ENCODE measurements around the gene DHRS3.

Gene DHRS3

DNA sequence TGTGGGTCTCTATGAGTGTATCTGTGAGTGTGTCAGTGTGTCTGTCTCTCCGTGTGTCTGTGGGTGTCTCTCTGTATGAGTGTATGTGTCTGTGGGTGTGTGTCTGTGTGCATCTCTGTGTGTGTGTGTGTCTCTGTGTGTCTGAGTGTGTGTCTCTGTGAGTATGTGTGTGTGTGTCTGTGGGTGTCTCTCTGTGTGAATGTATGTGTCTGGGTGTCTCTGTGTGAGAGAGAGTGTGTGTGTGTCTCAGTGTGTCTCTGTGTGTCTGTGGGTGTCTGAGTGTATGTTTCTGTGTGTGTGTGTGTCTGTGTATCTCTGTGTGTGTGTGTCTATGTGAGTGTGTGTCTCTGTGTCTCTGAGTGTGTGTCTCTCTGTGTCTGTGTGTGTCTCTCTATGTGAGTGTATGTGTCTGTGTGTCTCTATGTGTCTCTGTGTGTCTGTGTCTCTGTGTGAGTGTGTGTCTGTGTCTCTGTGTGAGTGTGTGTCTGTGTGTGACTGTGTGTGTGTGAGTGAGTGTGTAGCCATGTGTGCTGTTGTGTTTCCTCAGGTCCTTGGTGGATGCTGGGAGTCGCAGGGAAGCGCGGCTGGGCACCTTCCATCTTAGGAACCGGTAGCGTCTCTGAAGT, 33.0 kb downstream of the DHRS3 start:
- no peak for TF ChIP-seq EZH2 (IDR thresholded peaks at IDR 0.05)
- no peak for TF ChIP-seq POLR2AphosphoS5 (IDR thresholded peaks at IDR 0.05; ENCODE audit: borderline replicate concordance, low read depth, low read length)
- no peak for TF ChIP-seq FOXP2 (optimal IDR thresholded peaks at IDR 0.05; ENCODE audit: control extremely low read depth, extremely low read length, insufficient read depth)
- Histone ChIP-seq H3K4me3 (no peak overlapping the region), H3K9me3 (ENCODE audit: low read depth, low read length) (no peaks in the 10 kb centered on the region), H3K9ac (ENCODE audit: insufficient read length) (no peak overlapping the region), H3K36me3 (ENCODE audit: insufficient read depth, low read length) (no peaks in the 10 kb centered on the region), H3K27ac (no peak overlapping the region)
- no peak for DNase-seq (ENCODE audit: low read depth, low spot score)

DNA sequence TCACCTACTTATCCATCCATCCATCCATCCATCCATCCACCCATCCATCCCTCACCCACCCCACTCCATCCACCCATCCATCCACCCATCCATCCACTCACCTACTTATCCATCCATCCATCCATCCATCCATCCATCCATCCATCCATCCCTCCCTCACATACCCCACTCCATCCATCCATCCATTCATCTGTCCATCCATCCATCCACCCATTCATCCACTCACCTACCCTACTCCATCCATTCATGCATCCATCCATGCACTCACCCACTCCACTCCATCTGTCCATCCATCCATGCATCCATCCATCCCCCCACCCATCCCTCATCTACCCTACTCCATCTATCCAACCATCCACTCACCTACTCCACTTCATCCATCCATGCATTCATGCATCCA, 34.5 kb downstream of the DHRS3 start:
- H3K4me3 ChIP-seq = no peak overlapping the region
- DNase-seq (ENCODE audit: low read depth, low spot score) = no peak
- no peak for TF ChIP-seq POLR2AphosphoS5 (IDR thresholded peaks at IDR 0.05; ENCODE audit: borderline replicate concordance, low read depth, low read length)
- TF ChIP-seq FOXP2 (optimal IDR thresholded peaks at IDR 0.05; ENCODE audit: control extremely low read depth, extremely low read length, insufficient read depth) = no peak
- TF ChIP-seq EZH2 (IDR thresholded peaks at IDR 0.05) = no peak
- no peak overlapping the region for H3K9ac ChIP-seq (ENCODE audit: insufficient read length)
- H3K36me3 ChIP-seq (ENCODE audit: insufficient read depth, low read length) = no peaks in the 10 kb centered on the region
- no peak overlapping the region for H3K27ac ChIP-seq
- H3K9me3 ChIP-seq (ENCODE audit: low read depth, low read length) = no peaks in the 10 kb centered on the region

DNA sequence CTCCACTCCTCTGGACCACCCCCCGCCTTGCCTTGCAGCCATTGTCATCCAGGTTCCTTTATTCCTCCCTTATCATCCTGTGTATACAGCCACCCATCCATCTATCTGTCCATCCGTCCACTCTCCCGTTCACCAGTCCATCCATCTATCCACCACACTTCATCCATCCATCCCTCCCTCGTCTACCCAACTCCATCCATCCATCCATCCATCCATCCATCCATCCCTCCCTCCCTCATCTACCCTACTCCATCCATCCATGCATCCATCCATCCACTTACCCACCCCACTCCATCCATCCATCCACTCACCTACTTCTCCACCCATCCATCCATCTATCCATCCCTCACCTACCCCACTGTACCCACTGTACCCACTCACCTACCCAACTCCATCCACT, 35.4 kb downstream of the DHRS3 start:
- H3K36me3 ChIP-seq (ENCODE audit: insufficient read depth, low read length) = no peaks in the 10 kb centered on the region

DNA sequence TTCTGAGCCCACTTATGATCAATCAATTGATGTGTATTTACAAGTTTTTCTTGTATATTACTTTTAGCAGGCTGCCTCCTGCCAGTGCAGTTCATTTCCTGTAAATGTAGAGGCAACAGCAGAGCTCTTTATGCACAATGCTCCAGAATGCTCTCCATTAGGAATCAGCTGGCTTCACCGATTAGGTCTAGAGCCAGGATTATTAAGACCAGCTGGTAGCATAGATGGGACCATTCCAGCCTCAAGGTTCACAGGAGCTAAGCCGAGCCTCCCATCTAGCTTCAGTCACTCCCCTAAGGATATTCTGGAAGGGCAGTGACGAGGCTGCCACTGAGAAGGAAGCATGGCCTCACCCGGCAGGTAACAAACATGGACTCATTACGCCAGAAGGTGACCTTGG, 36.8 kb downstream of the DHRS3 start:
- Histone ChIP-seq H3K9me3 (ENCODE audit: low read depth, low read length) (no peaks in the 10 kb centered on the region), H3K27ac (no peak overlapping the region), H3K4me3 (no peak overlapping the region), H3K36me3 (ENCODE audit: insufficient read depth, low read length) (no peaks in the 10 kb centered on the region), H3K9ac (ENCODE audit: insufficient read length) (no peak overlapping the region)
- no peak for DNase-seq (ENCODE audit: low read depth, low spot score)
- no peak for TF ChIP-seq POLR2AphosphoS5 (IDR thresholded peaks at IDR 0.05; ENCODE audit: borderline replicate concordance, low read depth, low read length)
- TF ChIP-seq FOXP2 (optimal IDR thresholded peaks at IDR 0.05; ENCODE audit: control extremely low read depth, extremely low read length, insufficient read depth) = no peak
- no peak for TF ChIP-seq EZH2 (IDR thresholded peaks at IDR 0.05)

More for the DNA sequence above, 35.4 kb downstream of the DHRS3 start:
- DNase-seq (ENCODE audit: low read depth, low spot score) = no peak
- H3K9me3 ChIP-seq (ENCODE audit: low read depth, low read length) = no peaks in the 10 kb centered on the region
- H3K27ac ChIP-seq = no peak overlapping the region
- TF ChIP-seq POLR2AphosphoS5 (IDR thresholded peaks at IDR 0.05; ENCODE audit: borderline replicate concordance, low read depth, low read length) = no peak
- no peak overlapping the region for H3K4me3 ChIP-seq
- no peak overlapping the region for H3K9ac ChIP-seq (ENCODE audit: insufficient read length)

DNA sequence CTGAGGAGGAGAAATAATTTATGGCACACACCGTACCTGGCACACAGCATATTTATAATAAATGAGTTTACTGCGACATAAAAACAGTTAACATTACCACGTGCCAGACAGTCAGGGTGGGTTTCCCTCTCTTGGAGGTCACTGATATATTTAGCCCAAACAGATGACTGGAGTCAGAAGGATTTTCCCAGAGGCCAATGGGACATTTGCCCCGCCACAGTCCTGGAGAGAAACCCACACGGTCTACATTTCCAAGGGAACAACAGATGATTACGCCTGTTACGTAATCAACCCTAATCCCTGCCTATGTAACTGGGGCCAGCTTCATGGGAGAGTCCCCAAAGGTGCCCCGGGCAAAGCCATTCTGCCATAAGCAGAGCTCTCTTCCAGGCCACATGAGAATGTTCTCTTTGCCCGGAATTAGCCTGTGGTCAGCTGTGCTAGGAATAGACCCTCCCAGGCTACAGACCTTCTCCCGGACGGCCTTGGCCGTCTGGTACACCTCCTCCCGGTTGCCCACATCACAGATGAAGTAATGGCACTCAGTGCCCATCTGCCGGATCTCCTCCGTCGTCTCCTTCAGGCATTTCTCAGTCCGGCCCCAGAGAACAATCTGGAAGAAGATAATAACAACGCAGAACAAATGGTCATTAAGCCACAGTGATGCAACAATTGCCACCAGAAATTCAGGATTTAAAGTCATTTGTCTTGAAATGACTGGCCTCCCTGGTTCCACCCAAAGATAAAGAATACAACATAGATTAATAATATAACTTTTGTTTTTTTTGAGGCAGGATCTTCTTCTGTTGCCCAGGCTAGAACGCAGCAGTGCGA, 37.7 kb downstream of the DHRS3 start:
- no peaks in the 10 kb centered on the region for H3K9me3 ChIP-seq (ENCODE audit: low read depth, low read length)
- TF ChIP-seq POLR2AphosphoS5 (IDR thresholded peaks at IDR 0.05; ENCODE audit: borderline replicate concordance, low read depth, low read length) = no peak
- TF ChIP-seq FOXP2 (optimal IDR thresholded peaks at IDR 0.05; ENCODE audit: control extremely low read depth, extremely low read length, insufficient read depth) = no peak
- TF ChIP-seq EZH2 (IDR thresholded peaks at IDR 0.05) = no peak
- no peak overlapping the region for H3K27ac ChIP-seq
- H3K4me3 ChIP-seq = no peak overlapping the region
- no peak overlapping the region for H3K9ac ChIP-seq (ENCODE audit: insufficient read length)
- H3K36me3 ChIP-seq (ENCODE audit: insufficient read depth, low read length) = no peaks in the 10 kb centered on the region
- no peak for DNase-seq (ENCODE audit: low read depth, low spot score)

DNA sequence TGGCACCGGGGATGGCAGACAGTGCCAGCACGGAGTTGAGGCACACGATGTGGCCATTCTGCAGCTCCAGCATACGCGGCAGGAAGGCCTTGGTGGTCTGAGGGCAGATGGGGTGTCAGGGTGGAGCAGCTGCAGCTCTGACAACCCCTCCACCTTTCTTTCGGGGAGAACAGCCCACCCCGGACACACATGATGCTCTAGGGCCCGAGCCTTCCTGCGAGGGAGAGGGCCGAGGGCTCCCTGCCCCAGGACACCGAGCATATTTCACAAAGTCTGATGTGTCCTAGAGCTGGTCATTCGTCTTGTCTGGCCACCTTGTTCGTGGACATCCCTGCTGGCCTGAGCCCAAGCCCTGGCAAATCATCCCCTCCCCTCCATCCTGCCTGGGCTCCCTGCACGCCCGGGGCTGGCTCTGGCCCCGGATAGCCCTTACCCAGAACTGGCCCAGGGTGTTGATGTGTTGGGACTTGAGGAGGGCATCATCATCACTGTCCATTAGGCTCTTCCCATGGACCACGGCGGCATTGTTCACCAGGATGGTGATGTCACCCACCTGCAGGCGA, 39.1 kb downstream of the DHRS3 start:
- Histone ChIP-seq H3K9ac (ENCODE audit: insufficient read length) (no peak overlapping the region), H3K4me3 (no peak overlapping the region), H3K36me3 (ENCODE audit: insufficient read depth, low read length) (no peaks in the 10 kb centered on the region), H3K9me3 (ENCODE audit: low read depth, low read length) (no peaks in the 10 kb centered on the region), H3K27ac (no peak overlapping the region)
- DNase-seq (ENCODE audit: low read depth, low spot score) = no peak
- no peak for TF ChIP-seq EZH2 (IDR thresholded peaks at IDR 0.05)
- no peak for TF ChIP-seq FOXP2 (optimal IDR thresholded peaks at IDR 0.05; ENCODE audit: control extremely low read depth, extremely low read length, insufficient read depth)
- no peak for TF ChIP-seq POLR2AphosphoS5 (IDR thresholded peaks at IDR 0.05; ENCODE audit: borderline replicate concordance, low read depth, low read length)

DNA sequence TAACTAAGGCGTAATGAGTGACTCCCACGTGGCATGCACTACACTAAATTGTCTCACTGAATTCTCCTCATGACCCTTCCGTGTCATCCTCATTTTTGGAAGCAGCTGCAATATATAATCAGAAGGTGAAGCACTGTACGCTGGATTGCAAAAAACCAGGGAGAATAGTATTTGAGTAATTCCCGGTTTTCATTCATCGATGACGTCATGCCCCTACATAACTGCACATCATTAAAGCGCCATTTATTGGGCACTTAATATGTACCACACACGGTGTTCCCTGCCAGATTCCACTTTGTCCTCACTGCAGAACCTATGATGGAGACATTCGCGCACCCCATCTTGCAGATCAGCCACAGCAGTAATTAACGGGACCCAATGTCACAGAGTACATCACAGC, 41.0 kb downstream of the DHRS3 start:
- no peak overlapping the region for H3K27ac ChIP-seq
- TF ChIP-seq FOXP2 (optimal IDR thresholded peaks at IDR 0.05; ENCODE audit: control extremely low read depth, extremely low read length, insufficient read depth) (no peak), EZH2 (IDR thresholded peaks at IDR 0.05) (no peak), POLR2AphosphoS5 (IDR thresholded peaks at IDR 0.05; ENCODE audit: borderline replicate concordance, low read depth, low read length) (no peak)
- no peaks in the 10 kb centered on the region for H3K36me3 ChIP-seq (ENCODE audit: insufficient read depth, low read length)
- no peak for DNase-seq (ENCODE audit: low read depth, low spot score)
- no peaks in the 10 kb centered on the region for H3K9me3 ChIP-seq (ENCODE audit: low read depth, low read length)
- H3K9ac ChIP-seq (ENCODE audit: insufficient read length) = no peak overlapping the region
- H3K4me3 ChIP-seq = no peak overlapping the region

DNA sequence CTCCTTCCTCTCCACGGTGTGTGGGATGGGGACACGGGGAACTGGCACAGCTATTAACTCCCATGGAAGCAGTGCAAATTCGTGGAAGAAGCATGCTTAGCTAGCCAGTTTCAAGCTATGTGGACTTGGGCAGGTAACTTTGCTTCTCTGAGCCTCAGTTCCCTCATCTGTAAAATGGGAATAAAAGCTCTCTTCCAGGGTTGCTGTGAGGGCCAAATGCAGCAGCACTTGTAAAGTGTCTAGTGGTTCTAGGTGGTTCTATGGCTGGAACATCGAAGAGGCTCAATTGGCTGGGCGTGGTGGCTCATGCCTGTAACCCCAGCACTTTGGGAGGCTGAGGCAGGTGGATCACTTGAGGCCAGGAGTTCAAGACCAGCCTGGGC, 43.3 kb downstream of the DHRS3 start:
- Histone ChIP-seq H3K27ac (no peak overlapping the region), H3K9ac (ENCODE audit: insufficient read length) (no peak overlapping the region), H3K36me3 (ENCODE audit: insufficient read depth, low read length) (no peaks in the 10 kb centered on the region), H3K4me3 (no peak overlapping the region), H3K9me3 (ENCODE audit: low read depth, low read length) (no peaks in the 10 kb centered on the region)
- no peak for TF ChIP-seq FOXP2 (optimal IDR thresholded peaks at IDR 0.05; ENCODE audit: control extremely low read depth, extremely low read length, insufficient read depth)
- TF ChIP-seq EZH2 (IDR thresholded peaks at IDR 0.05) = no peak
- TF ChIP-seq POLR2AphosphoS5 (IDR thresholded peaks at IDR 0.05; ENCODE audit: borderline replicate concordance, low read depth, low read length) = no peak
- DNase-seq (ENCODE audit: low read depth, low spot score) = no peak

Measured in SK-N-MC (cell line).